ENCODE data around the gene TMEM181.
"Not testable (repeated sequence)": the region's sequence is repeated elsewhere in the genome, so short reads cannot be mapped to it uniquely, and the experiment has no call there.

The TMEM181 gene

GRCh38 chr6:158669145-158670035 lies 109.5 kb downstream of the TMEM181 start:
- TF ChIP-seq CTCF (IDR thresholded peaks at IDR 0.05): no peak
- Mint-ChIP-seq H3K36me3 (ENCODE audit: low read depth) (no peaks in the 10 kb centered on the region), H3K27ac (no peak overlapping the region), H3K4me1 (peaks cover 32% of the 10 kb centered on the region), H3K4me3 (no peak overlapping the region), H3K9me3 (no peaks in the 10 kb centered on the region), H3K27me3 (ENCODE audit: low read depth, poor library complexity) (peaks cover 26% of the 10 kb centered on the region)
- no peak for DNase-seq

DNA sequence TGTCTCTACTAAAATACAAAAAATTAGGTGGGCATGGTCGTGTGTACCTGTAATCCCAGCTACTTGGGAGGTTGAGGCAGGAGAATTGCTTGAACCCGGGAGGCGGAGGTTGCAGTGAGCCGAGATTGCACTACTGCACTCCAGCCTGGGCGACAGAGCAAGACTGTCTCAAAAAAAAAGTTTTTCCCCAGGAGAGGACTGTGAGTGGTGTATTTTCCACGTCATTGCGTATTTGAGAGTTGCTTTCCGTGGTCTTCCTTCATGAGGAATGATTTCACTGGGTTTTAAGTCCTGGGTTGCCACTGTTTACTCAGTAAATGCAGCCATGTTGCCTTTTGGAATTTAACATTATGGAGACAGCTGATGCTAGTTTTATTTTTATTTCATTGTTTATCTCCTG lies 112.2 kb downstream of the TMEM181 start:
- not testable (repeated sequence) for DNase-seq; H3K4me3 Mint-ChIP-seq; H3K9me3 Mint-ChIP-seq; H3K27ac Mint-ChIP-seq; H3K36me3 Mint-ChIP-seq (ENCODE audit: low read depth)
- Mint-ChIP-seq H3K27me3 (ENCODE audit: low read depth, poor library complexity) (peaks cover 16% of the 10 kb centered on the region), H3K4me1 (peaks cover 22% of the 10 kb centered on the region)

DNA sequence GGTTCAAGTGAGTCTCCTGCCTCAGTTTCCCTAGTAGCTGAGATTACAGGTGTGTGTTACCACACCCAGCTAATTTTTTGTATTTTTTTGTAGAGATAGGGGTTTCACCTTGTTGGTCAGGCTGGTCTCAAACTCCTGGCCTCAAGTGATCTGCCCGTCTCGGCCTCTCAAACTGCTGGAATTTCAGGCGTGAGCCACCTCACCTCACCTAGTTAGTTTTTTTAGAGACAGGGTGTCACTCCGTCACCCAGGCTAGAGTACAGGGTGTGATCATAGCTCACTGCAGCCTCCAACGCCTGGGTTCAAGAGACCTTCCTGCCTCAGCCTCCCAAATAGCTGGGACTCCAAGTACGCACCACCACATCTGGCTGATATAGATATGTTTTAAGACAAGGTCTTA lies 112.8 kb downstream of the TMEM181 start:
- no peak overlapping the region for H3K4me3 Mint-ChIP-seq
- peaks cover 16% of the 10 kb centered on the region for H3K4me1 Mint-ChIP-seq
- H3K9me3 Mint-ChIP-seq: peaks cover under 1% of the 10 kb centered on the region
- H3K27me3 Mint-ChIP-seq (ENCODE audit: low read depth, poor library complexity): peaks cover 16% of the 10 kb centered on the region
- TF ChIP-seq CTCF (IDR thresholded peaks at IDR 0.05): no peak
- no peak for DNase-seq
- no peaks in the 10 kb centered on the region for H3K36me3 Mint-ChIP-seq (ENCODE audit: low read depth)
- H3K27ac Mint-ChIP-seq: no peak overlapping the region

GRCh38 chr6:158674342-158675131 lies 114.6 kb downstream of the TMEM181 start:
- no peak for DNase-seq
- no peak overlapping the region for H3K4me3 Mint-ChIP-seq
- peaks cover 9% of the 10 kb centered on the region for H3K27me3 Mint-ChIP-seq (ENCODE audit: low read depth, poor library complexity)
- no peak overlapping the region for H3K27ac Mint-ChIP-seq
- TF ChIP-seq CTCF (IDR thresholded peaks at IDR 0.05): no peak
- H3K36me3 Mint-ChIP-seq (ENCODE audit: low read depth): no peaks in the 10 kb centered on the region
- peaks cover 5% of the 10 kb centered on the region for H3K9me3 Mint-ChIP-seq
- H3K4me1 Mint-ChIP-seq: peaks cover 2% of the 10 kb centered on the region

DNA sequence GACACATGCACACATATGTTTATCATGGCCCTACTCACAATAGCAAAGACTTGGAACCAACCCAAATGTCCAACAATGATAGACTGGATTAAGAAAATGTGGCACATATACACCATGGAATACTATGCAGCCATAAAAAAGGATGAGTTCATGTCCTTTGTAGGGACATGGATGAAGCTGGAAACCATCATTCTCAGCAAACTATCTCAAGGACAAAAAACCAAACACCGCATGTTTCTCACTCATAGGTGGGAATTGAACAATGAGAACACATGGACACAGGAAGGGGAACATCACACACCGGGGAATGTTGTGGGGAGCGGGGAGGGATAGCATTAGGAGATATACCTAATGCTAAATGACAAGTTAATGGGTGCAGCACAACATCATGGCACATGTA lies 117.2 kb downstream of the TMEM181 start:
- H3K4me3 Mint-ChIP-seq; H3K27me3 Mint-ChIP-seq (ENCODE audit: low read depth, poor library complexity); H3K36me3 Mint-ChIP-seq (ENCODE audit: low read depth); H3K9me3 Mint-ChIP-seq; H3K4me1 Mint-ChIP-seq; DNase-seq; H3K27ac Mint-ChIP-seq: not testable (repeated sequence)

DNA sequence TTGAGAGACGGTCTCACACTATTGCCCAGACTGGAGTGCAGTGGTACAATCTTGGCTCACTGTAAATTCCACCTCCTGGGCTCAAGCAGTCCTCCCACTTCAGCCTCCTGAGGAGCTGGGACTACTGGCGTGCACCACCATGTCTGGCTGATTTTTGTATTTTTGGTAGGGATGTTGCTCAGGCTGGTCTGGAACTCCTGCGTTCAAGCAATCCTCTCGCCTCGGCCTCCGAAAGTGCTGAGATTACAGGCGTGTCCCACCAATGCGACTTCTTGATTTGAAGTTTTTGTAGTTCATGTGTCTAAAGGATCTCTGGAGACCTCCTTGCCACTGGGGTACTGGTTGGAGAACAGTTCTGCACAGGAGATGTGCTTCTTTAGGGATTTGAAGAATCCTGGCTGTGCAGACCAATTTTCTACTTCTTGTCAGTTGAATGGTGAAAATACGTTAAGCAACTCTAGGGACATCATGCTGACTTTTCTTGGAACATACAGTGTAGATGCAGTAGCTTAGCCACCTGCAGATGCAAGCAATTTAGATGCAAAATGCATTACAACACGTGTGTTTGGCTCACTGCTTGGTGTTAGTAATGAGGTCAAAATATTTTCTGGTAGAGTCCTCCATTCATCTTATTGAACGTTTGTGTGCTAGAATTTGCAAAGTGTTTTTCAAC lies 118.2 kb downstream of the TMEM181 start:
- Mint-ChIP-seq H3K36me3 (ENCODE audit: low read depth) (no peaks in the 10 kb centered on the region), H3K4me3 (no peak overlapping the region), H3K4me1 (no peaks in the 10 kb centered on the region), H3K27me3 (ENCODE audit: low read depth, poor library complexity) (peaks cover 6% of the 10 kb centered on the region), H3K27ac (peak overlapping the region; percentile 59), H3K9me3 (peaks cover 5% of the 10 kb centered on the region)
- no peak for TF ChIP-seq CTCF (IDR thresholded peaks at IDR 0.05)
- no peak for DNase-seq

Data from nephron progenitor cell (in vitro differentiated cells).